GM18526 (cell line): ENCODE measurements around the gene TEN1.

Source experiments
- POLR2A ChIP-seq: IDR thresholded peaks from 3 replicates; pipeline ENCODE4 v1.6.1; 2011; ENCODE audit not compliant: insufficient read length; ENCODE audit errors: extremely low read depth

The TEN1 gene

GRCh38 chr17:76027159-76027839 is 48.3 kb downstream of the TEN1 start, which contains the start of gene EVPL:
Gene EVPL, minus strand, starts transcription at chr17:76027306. Its CDS starts 108 bp downstream, at chr17:76027198.
- TF ChIP-seq POLR2A: no peak

GRCh38 chr17:76032073-76032779 is 53.2 kb downstream of the TEN1 start:
- TF ChIP-seq POLR2A: no peak

GRCh38 chr17:76032780-76033108 is 53.7 kb downstream of the TEN1 start:
- no peak for TF ChIP-seq POLR2A

GRCh38 chr17:76033139-76033538 is 54.1 kb downstream of the TEN1 start:
- no peak for TF ChIP-seq POLR2A

GRCh38 chr17:76034428-76035350 is 55.6 kb downstream of the TEN1 start:
- TF ChIP-seq POLR2A: no peak

- TF ChIP-seq POLR2A: no peak
These were observed 57.6 kb downstream of the TEN1 start for GRCh38 chr17:76036497-76037261.

- no peak for TF ChIP-seq POLR2A
These were observed 59.0 kb downstream of the TEN1 start for GRCh38 chr17:76038050-76038449.

GRCh38 chr17:76039121-76039520 is 60.1 kb downstream of the TEN1 start:
- TF ChIP-seq POLR2A: no peak

GRCh38 chr17:76040376-76040775 is 61.3 kb downstream of the TEN1 start:
- TF ChIP-seq POLR2A: no peak

GRCh38 chr17:76046064-76046463 is 67.0 kb downstream of the TEN1 start:
- no peak for TF ChIP-seq POLR2A

- TF ChIP-seq POLR2A: no peak
These were observed 69.1 kb downstream of the TEN1 start for GRCh38 chr17:76048025-76048605.

GRCh38 chr17:76048711-76049110 is 69.7 kb downstream of the TEN1 start:
- TF ChIP-seq POLR2A: no peak

- no peak for TF ChIP-seq POLR2A
These were observed 70.2 kb downstream of the TEN1 start for GRCh38 chr17:76049239-76049638.

GRCh38 chr17:76049836-76050537 is 70.9 kb downstream of the TEN1 start:
- TF ChIP-seq POLR2A: no peak
